Activated CD4-positive, alpha-beta T cell treated with anti-CD3 and anti-CD28 coated beads, Interleukin-2, Interleukin-6, amounts not matched to agents 100 ng/mL and 50 ng/mL, durations not matched to agents 16 hours and 8 hours (primary cell): Measurements from ENCODE around the gene LMAN2L.

ENCODE experiments used
- DNase-seq: peaks from one replicate; pipeline ENCODE4 v3.0.0-alpha.2; 2020

The LMAN2L gene, protein sequence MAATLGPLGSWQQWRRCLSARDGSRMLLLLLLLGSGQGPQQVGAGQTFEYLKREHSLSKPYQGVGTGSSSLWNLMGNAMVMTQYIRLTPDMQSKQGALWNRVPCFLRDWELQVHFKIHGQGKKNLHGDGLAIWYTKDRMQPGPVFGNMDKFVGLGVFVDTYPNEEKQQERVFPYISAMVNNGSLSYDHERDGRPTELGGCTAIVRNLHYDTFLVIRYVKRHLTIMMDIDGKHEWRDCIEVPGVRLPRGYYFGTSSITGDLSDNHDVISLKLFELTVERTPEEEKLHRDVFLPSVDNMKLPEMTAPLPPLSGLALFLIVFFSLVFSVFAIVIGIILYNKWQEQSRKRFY

DNA sequence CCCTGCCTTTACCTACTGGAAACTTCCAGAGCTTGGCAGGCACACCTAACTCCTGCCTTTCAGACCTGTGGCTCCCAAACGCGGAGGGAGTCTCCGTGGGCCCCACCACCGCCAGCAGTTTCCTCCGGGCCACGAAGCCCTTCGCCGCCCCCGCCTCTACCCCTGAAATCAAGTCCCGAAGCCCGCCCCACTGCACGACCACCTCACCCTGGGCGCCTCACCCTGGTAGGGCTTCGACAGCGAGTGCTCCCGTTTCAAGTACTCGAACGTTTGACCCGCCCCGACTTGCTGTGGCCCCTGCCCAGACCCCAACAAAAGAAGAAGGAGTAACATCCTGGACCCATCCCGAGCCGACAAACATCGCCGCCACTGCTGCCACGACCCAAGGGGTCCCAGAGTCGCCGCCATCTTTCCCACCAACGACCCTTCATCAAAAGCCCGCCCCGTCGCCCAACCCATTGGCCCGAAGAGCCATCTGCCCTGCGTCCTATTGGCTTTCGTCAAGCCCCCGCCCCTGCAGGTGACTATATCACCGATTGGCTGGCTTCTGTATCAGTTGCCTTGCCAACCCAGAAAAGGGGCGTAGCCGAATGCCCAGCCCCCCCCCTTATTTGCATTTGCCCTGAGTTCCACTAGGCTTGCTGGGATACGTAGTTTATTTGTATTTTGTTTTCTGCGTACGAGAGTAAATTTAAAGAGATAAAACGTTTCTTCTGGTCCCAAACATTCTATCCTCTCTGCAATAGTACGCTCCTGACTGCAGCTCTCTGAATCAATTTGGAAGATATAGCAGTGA, at the start of gene LMAN2L:
Gene LMAN2L, minus strand, starts transcription at position 432 of the 796 bp plus-strand sequence. Its CDS starts 24 bp downstream, at position 408.
- DNase-seq, result peak; percentile 98

DNA sequence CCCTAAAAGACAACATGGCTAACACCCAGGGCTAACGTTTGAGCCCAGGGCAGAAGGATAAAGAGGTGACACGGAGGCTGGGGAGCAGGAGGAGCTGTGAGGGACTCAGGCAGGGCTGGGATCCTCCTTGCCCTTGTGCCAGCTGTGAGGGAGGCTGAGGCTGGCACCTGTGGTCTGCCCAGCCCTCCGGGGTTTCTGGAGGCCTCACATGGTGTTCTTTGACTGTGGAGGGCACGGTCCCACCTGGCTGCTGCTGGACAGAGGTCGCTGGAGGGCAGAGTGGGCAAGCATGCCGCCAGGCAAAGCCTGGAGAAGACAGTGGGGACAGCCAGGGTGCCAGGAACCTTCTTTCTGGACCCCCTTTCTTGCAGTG, 49.4 kb upstream of the LMAN2L start:
- DNase-seq, result no peak

- no peak for DNase-seq
Measured at GRCh38 chr2:96788442-96789244, 48.8 kb upstream of the LMAN2L start.

DNA sequence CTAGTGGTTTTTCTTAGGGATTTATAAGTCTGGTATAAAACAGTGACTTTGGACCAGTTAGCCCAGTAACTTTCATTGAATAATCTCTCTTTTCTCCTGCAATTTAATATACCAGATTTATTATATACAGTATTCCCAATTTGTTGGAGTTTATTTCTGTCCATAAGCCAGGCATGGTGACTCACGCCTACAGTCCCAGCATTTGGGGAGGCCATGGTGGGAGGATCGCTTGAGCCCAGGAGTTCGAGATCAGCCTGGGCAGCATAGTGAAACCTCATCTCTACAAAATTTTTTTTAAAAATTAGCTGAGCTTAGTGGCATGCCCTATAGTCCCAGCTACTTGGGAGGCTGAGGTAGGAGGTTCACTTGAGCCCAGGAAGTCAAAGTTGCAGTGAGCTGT, 47.5 kb upstream of the LMAN2L start:
- DNase-seq, result no peak

DNA sequence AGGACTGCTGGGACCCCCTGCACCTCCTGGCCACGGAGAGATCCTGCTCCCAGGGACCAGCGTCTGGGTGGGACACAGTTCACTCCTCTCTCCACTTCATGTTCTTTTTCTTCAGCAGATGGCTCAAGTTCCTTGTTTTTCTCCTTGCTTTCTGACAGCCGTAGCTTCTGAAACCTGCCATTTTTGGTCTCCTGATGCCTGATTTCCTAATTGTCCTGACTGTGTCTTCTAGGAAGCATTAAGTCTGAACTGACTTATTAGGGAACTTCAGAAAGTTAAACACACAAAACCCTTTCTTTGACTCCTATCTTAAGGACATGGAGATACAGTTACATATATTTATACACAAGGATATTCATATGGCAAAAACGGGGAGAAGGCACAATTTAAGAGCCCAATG, 43.5 kb upstream of the LMAN2L start:
- DNase-seq, result no peak

DNA sequence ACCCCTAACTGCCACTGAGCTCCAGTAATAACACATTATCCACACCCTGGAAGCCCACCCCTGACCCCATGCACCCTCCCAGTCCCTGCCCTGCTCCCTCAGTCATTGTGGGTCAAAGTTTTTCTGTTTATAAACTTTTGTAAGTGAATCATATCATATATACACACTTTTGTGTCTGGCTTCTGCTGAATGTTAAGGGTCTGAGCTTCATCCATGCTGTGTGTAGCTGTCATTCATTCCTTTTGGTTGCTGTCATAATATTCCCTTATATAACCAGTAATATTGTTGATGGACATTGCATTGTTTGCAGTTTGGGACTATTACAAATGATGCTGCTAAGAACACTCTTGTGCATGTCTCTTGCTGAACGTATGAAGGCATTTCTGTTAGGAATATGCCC, 35.3 kb upstream of the LMAN2L start:
- no peak for DNase-seq

GRCh38 chr2:96773922-96774321, 34.1 kb upstream of the LMAN2L start:
- DNase-seq, result peak; percentile 52

GRCh38 chr2:96772903-96773671, 33.2 kb upstream of the LMAN2L start:
- peak; percentile 33 for DNase-seq

DNA sequence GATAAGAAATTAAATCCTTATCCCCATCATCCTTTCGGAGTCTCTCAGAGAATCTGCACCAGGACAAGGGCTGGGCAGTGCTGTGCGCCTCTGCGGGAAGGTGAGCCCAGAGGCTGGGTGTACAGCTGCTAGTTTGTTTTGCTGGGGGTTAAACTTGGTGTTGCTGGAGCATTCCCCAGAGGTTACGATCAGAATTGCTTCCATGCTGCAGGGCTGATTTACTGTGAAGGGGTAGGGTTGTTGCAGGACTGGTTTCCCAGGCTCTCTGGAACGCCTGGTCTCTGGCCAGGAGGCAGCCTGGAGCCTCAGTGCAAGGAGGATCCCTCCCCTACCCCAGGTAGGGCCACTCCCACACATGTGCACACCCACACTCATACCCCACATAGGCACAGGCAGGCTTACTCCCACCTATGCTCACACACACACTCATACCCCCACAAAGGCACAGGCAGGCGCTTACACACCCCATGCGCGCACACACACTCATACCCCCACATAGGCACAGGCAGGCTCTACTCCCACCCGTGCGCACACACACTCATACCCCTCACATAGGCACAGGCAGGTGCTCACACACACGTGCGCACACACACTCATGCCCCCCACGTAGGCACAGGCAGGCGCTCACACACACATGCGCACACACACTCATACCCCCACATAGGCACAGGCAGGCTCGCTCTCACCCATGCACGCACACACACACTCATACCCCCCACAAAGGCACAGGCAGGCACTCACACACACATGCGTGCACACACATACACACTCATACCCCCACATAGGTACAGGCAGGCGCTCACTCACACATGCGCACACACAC, 32.1 kb upstream of the LMAN2L start:
- no peak for DNase-seq

DNA sequence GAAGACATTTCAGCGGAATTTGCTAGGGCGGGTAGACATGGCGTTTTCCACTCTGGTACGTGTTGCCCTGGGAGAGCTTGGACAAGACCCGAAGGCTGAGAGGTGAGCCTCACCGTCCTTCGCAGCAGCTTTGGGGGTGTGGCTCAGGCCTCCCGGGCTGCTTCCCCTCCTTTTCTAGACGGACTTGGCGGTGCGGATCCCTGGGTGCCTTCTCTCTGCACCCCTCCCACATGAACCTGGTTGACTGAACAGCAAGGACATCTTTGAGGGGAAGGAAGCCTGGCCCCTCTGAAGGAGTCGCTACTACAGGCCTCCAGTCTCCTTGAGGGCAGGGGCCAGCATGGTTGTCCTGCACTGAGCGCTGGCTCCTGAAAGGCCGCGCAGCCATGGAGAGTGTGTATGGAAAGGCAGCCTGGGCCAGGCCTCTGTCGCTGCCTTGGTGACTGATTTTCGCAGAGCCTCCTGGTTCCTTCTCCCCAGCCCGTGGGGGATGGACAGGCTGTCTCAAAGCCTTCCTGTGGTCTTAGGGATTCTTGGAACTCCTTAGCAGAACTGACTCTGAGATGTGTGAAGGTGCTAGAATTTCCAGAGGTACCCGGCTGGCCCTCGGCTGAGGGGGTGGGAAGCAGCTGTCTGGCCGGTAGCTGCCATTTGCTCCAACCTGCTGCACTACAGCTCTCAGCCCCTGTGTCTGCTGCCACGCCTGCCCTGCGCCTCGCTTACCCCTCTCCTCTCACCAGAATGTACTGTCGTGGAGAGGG, 30.8 kb upstream of the LMAN2L start:
- no peak for DNase-seq

GRCh38 chr2:96769814-96770213, 29.9 kb upstream of the LMAN2L start:
- no peak for DNase-seq

DNA sequence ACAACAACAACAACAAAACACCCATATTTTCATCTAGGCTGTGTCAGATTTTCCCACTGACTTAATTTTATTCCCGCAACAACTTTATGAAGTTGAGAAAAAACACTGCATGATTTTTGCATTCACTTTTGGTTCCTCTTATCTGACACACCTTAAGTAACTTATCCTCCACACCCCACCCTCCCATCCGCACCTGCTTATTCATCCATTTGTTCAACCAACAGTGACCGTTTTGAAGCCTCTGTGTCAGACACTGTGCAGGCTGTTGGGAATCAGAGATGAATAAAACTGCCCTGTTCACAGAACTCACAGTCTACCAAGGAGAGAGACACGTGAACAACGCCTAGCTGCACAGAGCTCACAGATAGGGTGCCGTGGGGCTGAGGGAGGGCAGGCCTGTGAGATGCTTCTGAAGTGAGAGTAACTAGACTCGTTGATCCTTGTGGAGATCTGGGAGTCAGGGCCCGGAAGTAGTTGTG, 28.3 kb upstream of the LMAN2L start:
- DNase-seq, result no peak

- DNase-seq, result no peak
Measured at GRCh38 chr2:96767135-96767871, 27.4 kb upstream of the LMAN2L start.

DNA sequence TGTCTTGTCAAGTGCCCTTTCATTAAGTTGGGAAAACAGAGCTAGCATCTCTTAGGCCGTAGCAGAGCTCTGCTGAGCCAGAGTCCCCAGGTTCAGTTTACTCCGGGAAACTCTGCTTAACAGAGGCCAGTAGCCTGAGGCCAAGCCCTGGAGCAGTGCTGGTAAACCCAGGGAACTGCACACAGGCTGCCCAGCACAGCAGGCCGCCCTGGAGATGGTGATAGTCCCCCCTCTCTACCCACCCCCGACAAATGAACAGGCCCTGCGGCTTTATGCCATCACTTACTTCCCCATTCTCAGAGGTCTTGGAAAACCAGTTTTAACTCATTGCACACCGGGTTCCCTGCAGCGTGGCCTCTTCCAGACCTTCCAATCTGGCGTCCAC, 24.4 kb upstream of the LMAN2L start:
- DNase-seq, result no peak

GRCh38 chr2:96763511-96764252, 23.8 kb upstream of the LMAN2L start:
- DNase-seq, result no peak

GRCh38 chr2:96762529-96763311, 22.9 kb upstream of the LMAN2L start:
- DNase-seq, result no peak

DNA sequence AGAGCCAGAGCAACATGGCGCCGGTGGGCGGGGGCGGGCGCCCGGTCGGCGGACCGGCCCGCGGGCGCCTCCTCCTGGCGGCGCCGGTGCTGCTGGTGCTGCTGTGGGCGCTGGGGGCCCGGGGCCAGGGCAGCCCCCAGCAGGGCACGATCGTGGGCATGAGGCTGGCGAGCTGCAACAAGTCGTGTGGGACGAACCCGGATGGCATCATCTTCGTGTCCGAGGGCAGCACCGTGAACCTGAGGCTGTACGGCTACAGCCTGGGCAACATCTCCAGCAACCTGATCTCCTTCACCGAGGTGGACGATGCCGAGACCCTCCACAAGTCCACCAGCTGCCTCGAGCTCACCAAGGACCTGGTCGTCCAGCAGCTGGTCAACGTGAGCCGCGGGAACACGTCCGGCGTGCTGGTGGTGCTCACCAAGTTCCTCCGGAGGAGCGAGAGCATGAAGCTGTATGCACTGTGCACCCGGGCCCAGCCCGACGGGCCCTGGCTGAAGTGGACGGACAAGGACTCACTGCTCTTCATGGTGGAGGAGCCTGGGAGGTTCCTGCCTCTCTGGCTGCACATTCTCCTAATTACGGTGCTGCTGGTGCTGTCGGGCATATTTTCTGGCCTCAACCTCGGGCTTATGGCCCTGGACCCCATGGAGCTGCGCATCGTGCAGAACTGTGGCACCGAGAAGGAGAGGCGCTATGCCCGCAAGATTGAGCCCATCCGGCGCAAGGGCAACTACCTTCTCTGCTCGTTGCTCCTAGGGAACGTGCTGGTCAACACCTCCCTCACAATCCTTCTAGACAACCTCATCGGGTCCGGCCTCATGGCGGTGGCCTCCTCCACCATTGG, 21.3 kb upstream of the LMAN2L start:
- no peak for DNase-seq
